HFFc6 (cell line): ENCODE data around the gene APOL6. TPM values are rescaled to one million over a fixed set of nuclear protein-coding genes. Genes with fewer than 3 reads are reported as not detected.
A peak's percentile ranks its signal among the peaks of the same experiment; 100 is the strongest.

Experiments used
- DNase-seq: peaks from one replicate; pipeline ENCODE4 v3.0.0-alpha.2; 2018
- H3K27ac Mint-ChIP-seq: 2 replicates; pipeline ENCODE4 v1.8.0; 2020; ENCODE audit warnings: mild to moderate bottlenecking, mixed read lengths
- H3K27me3 Mint-ChIP-seq: 2 replicates; pipeline ENCODE4 v1.8.0; 2021; ENCODE audit warnings: mild to moderate bottlenecking, moderate library complexity, mixed read lengths; ENCODE audit not compliant: insufficient read depth
- H3K36me3 Mint-ChIP-seq: 2 replicates; pipeline ENCODE4 v1.8.0; 2021; ENCODE audit warnings: low read depth, mixed read lengths
- H3K4me1 Mint-ChIP-seq: 2 replicates; pipeline ENCODE4 v1.8.0; 2020; ENCODE audit warnings: low read depth, mixed read lengths
- H3K4me3 Mint-ChIP-seq: 2 replicates; pipeline ENCODE4 v1.8.0; 2020; ENCODE audit warnings: mild to moderate bottlenecking, moderate library complexity, mixed read lengths
- H3K9me3 Mint-ChIP-seq: 2 replicates; pipeline ENCODE4 v1.8.0; 2020; ENCODE audit warnings: mild to moderate bottlenecking, mixed read lengths
- CTCF ChIP-seq: fragments of 200-600 bp; sonication (generic); IDR thresholded peaks from 2 replicates; pipeline ENCODE4 v1.5.0; 2021; ENCODE audit warnings: antibody characterized with exemption, mild to moderate bottlenecking
- long read RNA-seq: library from polyadenylated mRNA; unstranded; transcript quantifications from one replicate; pipeline ENCODE4 v2.0.0, GENCODE V29; 2019
- total RNA-seq, 6 experiments: library from RNA; stranded (reverse); fragmentation: NEBNext Ultra II Directional; extraction: Animal tissue kit (Norgen Biotek cat#: 25700); gene quantifications; 2 replicates in 1 of 6; 3 replicates in 5 of 6; pipeline ENCODE4 v1.2.3, GENCODE V29; 2021

Gene APOL6
- 1 to 10 TPM; 1.4 to 3.6 (median 3.4) TPM for total RNA-seq
- long read RNA-seq, partial matches to known transcripts = 0 of 1 reads
- long read RNA-seq, other reads (novel, unspliced or antisense) = 1 of 1 reads

DNA sequence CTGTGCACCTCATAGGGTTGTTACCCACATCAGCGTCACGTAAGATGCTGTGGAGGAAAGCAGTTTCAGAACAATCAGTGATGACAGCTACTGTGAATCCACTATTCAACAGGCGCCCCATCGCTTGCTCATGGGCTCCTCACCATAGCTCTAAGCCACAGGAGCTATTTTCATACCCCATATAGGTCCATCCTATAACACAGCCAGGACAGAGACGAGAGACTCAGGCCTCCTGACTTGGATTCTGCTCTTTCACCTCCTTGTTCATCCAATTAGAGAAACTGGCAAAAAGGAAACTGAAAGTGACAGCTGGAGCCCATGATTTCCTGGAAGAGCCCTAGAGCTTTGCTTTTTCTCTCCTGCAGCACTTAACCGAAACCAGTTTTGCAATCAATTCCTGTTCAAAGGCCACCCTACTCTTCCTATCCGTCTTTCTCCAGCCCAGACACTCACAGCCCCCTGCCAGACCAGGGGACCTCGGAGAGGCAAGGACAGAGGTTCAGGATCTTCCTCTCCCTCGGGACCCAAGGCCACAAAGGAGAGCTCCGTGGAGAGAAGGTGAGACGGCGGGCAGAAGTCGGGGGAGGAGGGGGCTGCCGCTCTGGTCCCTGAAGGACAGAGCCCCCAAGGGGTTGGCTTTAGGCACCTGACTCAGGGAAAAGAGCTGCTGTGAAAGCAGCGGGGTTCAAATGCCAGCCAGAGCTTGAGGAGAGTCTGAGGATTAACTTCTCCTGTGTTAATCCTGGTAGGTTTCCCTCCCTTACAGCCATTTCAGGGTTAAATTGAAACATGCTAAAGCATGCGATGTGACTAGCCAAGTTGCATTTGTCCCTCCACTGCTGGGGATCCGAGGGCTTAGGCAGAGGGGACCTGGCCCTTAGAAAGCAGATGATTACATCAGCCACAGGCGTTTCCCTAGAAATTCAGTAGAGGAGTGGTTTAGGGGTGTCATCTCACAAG is at the start of gene APOL6:
Gene APOL6 (plus strand): TSS at position 381 of the 960 bp plus-strand sequence. CDS start 7,980 bp downstream, outside the sequence.
- H3K27me3 Mint-ChIP-seq = no peaks in the 10 kb centered on the region; the same call in 1 of the 2 replicates
- H3K36me3 Mint-ChIP-seq = peaks cover 6% of the 10 kb centered on the region
- H3K9me3 Mint-ChIP-seq = peaks cover 8% of the 10 kb centered on the region; the same call in 1 of the 2 replicates
- TF ChIP-seq CTCF = no peak
- peaks cover 37% of the 10 kb centered on the region for H3K4me1 Mint-ChIP-seq
- H3K27ac Mint-ChIP-seq = peak within 1 kb of the TSS; percentile 98
- DNase-seq = peak; percentile 58
- peak within 1 kb of the TSS; percentile 95 for H3K4me3 Mint-ChIP-seq

DNA sequence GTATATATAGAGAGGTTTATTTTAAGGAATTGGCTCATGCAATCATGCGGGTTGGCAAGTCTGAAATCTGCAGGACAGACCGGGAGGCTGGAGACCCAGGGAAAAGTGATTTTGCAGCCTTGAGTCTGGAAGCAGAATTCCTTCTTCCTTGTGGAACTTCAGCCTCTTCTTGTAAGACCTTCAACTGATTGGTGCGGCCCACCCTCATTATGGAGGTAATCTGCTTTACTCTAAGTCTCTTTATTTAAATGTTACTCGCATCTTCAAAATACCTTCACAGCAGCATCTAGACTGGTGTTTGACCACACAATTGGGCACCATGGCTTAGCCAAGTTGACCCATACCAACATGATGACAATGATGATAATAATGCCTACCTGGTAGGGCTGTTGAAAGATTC is 48.9 kb upstream of the APOL6 start:
- H3K27ac Mint-ChIP-seq = no peak overlapping the region
- no peaks in the 10 kb centered on the region for H3K36me3 Mint-ChIP-seq
- H3K27me3 Mint-ChIP-seq = peaks cover 9% of the 10 kb centered on the region
- no peak overlapping the region for H3K4me3 Mint-ChIP-seq
- DNase-seq = no peak
- no peaks in the 10 kb centered on the region for H3K9me3 Mint-ChIP-seq
- no peak for TF ChIP-seq CTCF
- peaks cover 3% of the 10 kb centered on the region; the same call in 1 of the 2 replicates for H3K4me1 Mint-ChIP-seq

DNA sequence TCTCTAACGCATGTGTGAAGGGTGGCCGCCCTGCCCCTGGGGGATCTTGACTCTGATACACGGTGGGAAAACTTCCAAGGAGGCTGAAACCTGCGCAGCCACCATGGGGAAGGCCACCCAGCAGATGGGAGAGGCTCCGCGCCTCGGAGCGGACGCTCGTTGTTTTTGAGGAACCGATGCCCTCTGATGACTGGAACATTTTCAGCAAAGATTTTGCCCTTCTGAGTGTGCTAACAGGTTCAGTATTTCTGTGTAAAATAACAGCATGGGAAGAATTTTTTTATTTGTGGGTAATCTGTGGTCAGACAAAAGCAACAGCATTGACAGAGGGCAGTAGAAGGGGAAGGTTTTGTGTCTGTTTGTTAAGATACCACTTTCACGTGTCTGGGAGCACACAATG is 47.8 kb upstream of the APOL6 start:
- Mint-ChIP-seq H3K4me3 (no peak overlapping the region), H3K27ac (no peak overlapping the region)
- no peak for DNase-seq

GRCh38 chr22:35601013-35601580 is 47.1 kb upstream of the APOL6 start:
- H3K27me3 Mint-ChIP-seq = peaks cover 11% of the 10 kb centered on the region
- no peaks in the 10 kb centered on the region for H3K9me3 Mint-ChIP-seq
- no peak overlapping the region for H3K27ac Mint-ChIP-seq
- H3K4me3 Mint-ChIP-seq = no peak overlapping the region
- no peak for DNase-seq
- no peaks in the 10 kb centered on the region for H3K36me3 Mint-ChIP-seq
- TF ChIP-seq CTCF = no peak
- H3K4me1 Mint-ChIP-seq = peaks cover 12% of the 10 kb centered on the region; the same call in 1 of the 2 replicates

More for the DNA sequence above, 47.8 kb upstream of the APOL6 start:
- H3K9me3 Mint-ChIP-seq = no peaks in the 10 kb centered on the region
- H3K36me3 Mint-ChIP-seq = no peaks in the 10 kb centered on the region
- H3K4me1 Mint-ChIP-seq = peaks cover 12% of the 10 kb centered on the region; the same call in 1 of the 2 replicates
- H3K27me3 Mint-ChIP-seq = peaks cover 9% of the 10 kb centered on the region
- TF ChIP-seq CTCF = no peak

DNA sequence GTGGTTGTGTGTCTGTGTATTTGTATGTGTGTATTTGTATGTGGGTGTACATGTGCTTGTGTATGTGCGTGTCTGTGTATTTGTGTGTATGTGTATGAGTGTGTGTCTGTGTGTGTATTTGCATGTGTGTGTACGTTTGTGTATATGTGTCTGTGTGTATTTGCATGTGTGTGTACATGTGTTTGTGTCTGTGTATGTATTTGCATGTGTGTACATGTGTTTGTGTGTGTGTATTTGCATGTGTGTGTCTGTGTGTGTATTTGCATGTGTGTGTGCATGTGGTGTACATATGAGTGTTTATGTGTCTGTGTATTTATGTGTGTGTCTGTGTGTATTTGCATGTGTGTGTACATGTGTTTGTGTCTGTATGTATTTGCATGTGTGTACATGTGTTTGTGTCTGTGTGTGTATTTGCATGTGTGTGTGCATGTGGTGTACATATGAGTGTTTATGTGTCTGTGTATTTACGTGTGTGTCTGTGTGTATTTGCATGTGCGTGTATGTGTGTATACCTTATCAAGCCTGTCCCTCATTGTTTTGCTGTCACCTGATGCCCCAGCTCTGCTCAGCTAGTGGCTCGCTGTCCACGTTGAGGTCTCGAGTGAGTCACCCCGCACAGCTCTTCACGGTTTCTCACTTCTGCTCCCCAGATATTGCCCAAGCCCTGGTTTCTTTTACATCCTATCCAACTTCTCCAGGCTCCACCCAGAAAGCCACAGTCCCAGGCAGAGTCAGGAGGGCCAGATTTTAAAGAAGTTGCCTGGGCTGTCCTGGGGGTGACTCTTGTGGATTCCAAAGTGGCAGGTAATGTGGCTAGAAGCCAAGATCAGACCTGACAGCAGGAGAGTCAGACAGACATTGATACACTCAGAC is 46.3 kb upstream of the APOL6 start:
- Mint-ChIP-seq H3K27ac (no peak overlapping the region), H3K36me3 (no peaks in the 10 kb centered on the region), H3K27me3 (peaks cover 17% of the 10 kb centered on the region), H3K9me3 (no peaks in the 10 kb centered on the region), H3K4me3 (no peak overlapping the region), H3K4me1 (peaks cover 12% of the 10 kb centered on the region; the same call in 1 of the 2 replicates)
- DNase-seq = peak; percentile 73
- TF ChIP-seq CTCF = no peak
